Breast epithelium (tissue), 4 donors: ENCODE measurements around the gene ZNF473. TPM values are rescaled to one million over a fixed set of nuclear protein-coding genes. Genes with fewer than 3 reads are reported as not detected.
A peak's percentile ranks its signal among the peaks of the same experiment; 100 is the strongest.

Source experiments
- DNase-seq, 2 donors: peaks; one replicate each; pipeline ENCODE4 v3.0.0-alpha.2; 2019; ENCODE audit warnings: low spot score in 2 of 2
- H3K27ac ChIP-seq, 2 donors: fragments of 200-600 bp; sonication (generic) in 1 of 2; one replicate each; pipeline ENCODE4 v1.5.1; 2016 to 2019; ENCODE audit warnings: mild to moderate bottlenecking in 1 of 2
- H3K27me3 ChIP-seq, 2 donors: fragments of 200-600 bp; sonication (generic) in 1 of 2; one replicate each; pipeline versions ENCODE4 v1.5.1 to v1.6.0; 2017 to 2019; ENCODE audit warnings: control low read depth in 1 of 2, mild to moderate bottlenecking in 1 of 2
- H3K36me3 ChIP-seq: fragments of 200-600 bp; one replicate; pipeline ENCODE4 v1.5.1; 2019
- H3K4me1 ChIP-seq, 2 donors: fragments of 200-600 bp; sonication (generic); one replicate each; pipeline ENCODE4 v1.5.1; 2016 to 2019; ENCODE audit warnings: control low read depth in 1 of 2
- H3K4me3 ChIP-seq, 3 donors: fragments of 200-600 bp; sonication (generic); 1 replicate in 2 of 3; 2 replicates in 1 of 3; pipeline ENCODE4 v1.5.1; 2016 to 2019; ENCODE audit warnings: mild to moderate bottlenecking in 3 of 3, moderate library complexity in 2 of 3
- H3K9me3 ChIP-seq, 2 donors: fragments of 200-600 bp; sonication (generic) in 1 of 2; one replicate each; pipeline ENCODE4 v1.5.1; 2016 to 2019; ENCODE audit warnings: control low read depth in 1 of 2
- CTCF ChIP-seq, 3 donors: fragments of 450-650 bp; IDR thresholded peaks; one replicate each; pipeline ENCODE4 v1.5.1; 2016 to 2017; ENCODE audit warnings: antibody characterized with exemption in 3 of 3, mild to moderate bottlenecking in 3 of 3, moderate library complexity in 3 of 3
- POLR2A ChIP-seq: fragments of 450-650 bp; IDR thresholded peaks from one replicate; pipeline ENCODE4 v1.6.1; 2016; ENCODE audit warnings: antibody characterized with exemption, mild to moderate bottlenecking, moderate library complexity
- POLR2AphosphoS5 ChIP-seq, 3 donors: sonication (generic); formaldehyde crosslinking; IDR thresholded peaks; one replicate each; pipeline ENCODE4 v1.6.1; 2017; ENCODE audit warnings: antibody characterized with exemption in 3 of 3
- intact Hi-C: fragments of 100-400 bp; cut with DNase I; formaldehyde crosslinking; loops from one replicate; pipeline ENCODE4 v1.15.1; 2023; ENCODE audit warnings: low total_unique reads
- total RNA-seq, 3 donors: library from RNA; depleted of rRNA; stranded (reverse); fragments of >200 nt; gene quantifications; one replicate each; pipeline ENCODE4 v1.1.0, GENCODE V29; 2016

The ZNF473 gene
- total RNA-seq, 3 donors from 2014 or later: 7.8 to 15.5 (median 12.1) TPM

DNA sequence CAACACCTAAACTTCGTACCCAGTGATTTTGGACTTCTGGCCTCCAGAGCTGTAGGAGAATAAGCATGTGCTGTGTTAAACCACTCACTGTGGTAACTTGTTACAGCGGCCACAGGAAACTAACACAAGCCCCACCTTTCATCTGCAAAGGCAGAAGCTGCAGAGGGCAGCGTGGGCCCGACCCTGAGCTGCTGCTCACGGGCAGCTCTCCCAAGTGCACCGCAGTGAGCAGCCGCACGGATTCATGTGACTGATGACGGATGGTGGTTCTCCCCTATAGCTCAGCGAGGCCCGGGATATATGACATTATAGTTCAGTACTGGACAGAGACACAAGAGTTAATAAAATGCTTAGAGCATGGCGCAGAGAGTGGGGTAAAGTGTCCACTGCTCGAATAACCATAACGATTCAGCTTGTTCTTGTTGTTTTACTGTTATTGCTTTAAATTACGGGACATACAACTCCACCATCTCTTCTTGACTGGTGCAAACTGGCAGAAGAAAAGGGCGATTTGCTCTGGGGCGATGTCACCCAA lies 22.5 kb upstream of the ZNF473 start:
- Histone ChIP-seq H3K4me3 (no peak overlapping the region), H3K27ac (peak overlapping the region in 1 of 2 donors; percentile 52), H3K4me1 (no peaks in the 10 kb centered on the region), H3K27me3 (no peaks in the 10 kb centered on the region), H3K9me3 (no peaks in the 10 kb centered on the region), H3K36me3 (peaks cover 8% of the 10 kb centered on the region)
- DNase-seq: no peak
- TF ChIP-seq POLR2A: no peak
- intact Hi-C loops: no loop called here

- Histone ChIP-seq H3K9me3 (no peaks in the 10 kb centered on the region), H3K4me1 (no peaks in the 10 kb centered on the region), H3K36me3 (peaks cover 8% of the 10 kb centered on the region), H3K27ac (peak overlapping the region; percentile 46 to 52), H3K27me3 (no peaks in the 10 kb centered on the region), H3K4me3 (no peak overlapping the region)
- peak in 1 of 2 donors; percentile 19 for DNase-seq
- TF ChIP-seq CTCF (IDR thresholded peaks at IDR 0.05): no peak
- no peak for TF ChIP-seq POLR2A
- TF ChIP-seq POLR2AphosphoS5 (IDR thresholded peaks at IDR 0.05): no peak
- intact Hi-C loops: no loop called here
These were observed 21.9 kb upstream of the ZNF473 start for GRCh38 chr19:50003810-50004419.

DNA sequence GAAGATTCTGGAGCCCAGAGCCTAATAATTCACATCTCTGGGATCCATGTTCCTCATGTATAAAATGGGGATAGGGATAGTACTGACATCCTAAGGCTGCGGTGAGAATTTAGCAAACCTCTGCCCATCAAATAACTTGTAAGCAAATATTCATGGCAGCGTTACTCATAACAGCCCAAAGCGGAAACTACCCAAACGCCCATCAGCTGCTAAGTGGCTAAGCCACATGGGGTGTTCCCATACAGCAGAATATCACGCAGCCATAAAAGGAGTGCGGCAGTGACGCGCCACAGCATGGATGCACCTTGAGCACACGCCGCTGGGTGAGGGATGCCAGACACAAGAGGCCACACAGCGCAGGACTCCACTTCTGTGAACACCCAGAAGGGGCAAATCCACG lies 20.4 kb upstream of the ZNF473 start:
- no peak for TF ChIP-seq CTCF (IDR thresholded peaks at IDR 0.05)
- no peak for TF ChIP-seq POLR2AphosphoS5 (IDR thresholded peaks at IDR 0.05)
- no peak for TF ChIP-seq POLR2A
- intact Hi-C loops: no loop called here
- H3K36me3 ChIP-seq: peaks cover under 1% of the 10 kb centered on the region

GRCh38 chr19:50007170-50007569 lies 18.6 kb upstream of the ZNF473 start:
- intact Hi-C loops: no loop called here
- TF ChIP-seq CTCF (IDR thresholded peaks at IDR 0.05) (no peak), POLR2AphosphoS5 (IDR thresholded peaks at IDR 0.05) (no peak), POLR2A (no peak)
- H3K36me3 ChIP-seq: no peaks in the 10 kb centered on the region
- no peaks in the 10 kb centered on the region for H3K4me1 ChIP-seq
- H3K27me3 ChIP-seq: no peaks in the 10 kb centered on the region
- H3K27ac ChIP-seq: no peak overlapping the region
- H3K4me3 ChIP-seq: no peak overlapping the region
- no peak for DNase-seq
- H3K9me3 ChIP-seq: no peaks in the 10 kb centered on the region

More for the DNA sequence above, 20.4 kb upstream of the ZNF473 start:
- no peak for DNase-seq
- Histone ChIP-seq H3K27ac (no peak overlapping the region), H3K27me3 (no peaks in the 10 kb centered on the region), H3K4me3 (no peak overlapping the region), H3K9me3 (no peaks in the 10 kb centered on the region), H3K4me1 (no peaks in the 10 kb centered on the region)

DNA sequence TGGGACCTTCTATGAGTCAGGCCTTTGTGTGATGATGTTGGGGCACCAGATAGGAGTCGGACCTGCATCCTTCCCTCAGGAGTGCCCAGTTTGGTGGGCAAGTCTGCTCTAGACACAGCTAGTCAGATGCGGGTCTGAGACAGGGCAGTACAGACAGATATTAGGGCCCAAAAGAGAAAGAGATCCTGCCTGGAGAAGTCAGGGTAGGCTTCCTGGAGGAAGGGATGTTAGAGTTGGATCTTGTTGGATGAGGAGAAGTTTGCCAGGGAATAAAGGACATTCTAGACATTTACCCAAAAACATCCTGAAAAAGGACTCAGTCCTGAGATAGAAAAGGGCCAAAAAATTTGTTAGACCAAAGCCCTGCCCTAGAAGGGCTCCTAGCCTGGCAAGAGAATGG lies 17.9 kb upstream of the ZNF473 start:
- intact Hi-C loops: no loop called here
- Histone ChIP-seq H3K27me3 (no peaks in the 10 kb centered on the region), H3K9me3 (no peaks in the 10 kb centered on the region), H3K4me1 (no peaks in the 10 kb centered on the region), H3K4me3 (no peak overlapping the region), H3K36me3 (no peaks in the 10 kb centered on the region), H3K27ac (no peak overlapping the region)
- TF ChIP-seq CTCF (IDR thresholded peaks at IDR 0.05): no peak
- TF ChIP-seq POLR2A: no peak
- no peak for TF ChIP-seq POLR2AphosphoS5 (IDR thresholded peaks at IDR 0.05)
- no peak for DNase-seq
